IPS-11a (cell line): ENCODE data around the gene KRTAP5-6.
"Not testable (repeated sequence)": the region's sequence is repeated elsewhere in the genome, so short reads cannot be mapped to it uniquely, and the experiment has no call there.

Source experiments
- H3K4me3 ChIP-seq: one replicate; pipeline ENCODE4 v1.5.1; 2013; ENCODE audit warnings: low read depth, low read length, control low read depth

KRTAP5-6 gene

GRCh38 chr11:1661454-1662269 lies 35.3 kb upstream of the KRTAP5-6 start:
- H3K4me3 ChIP-seq, result not testable (repeated sequence)

- not testable (repeated sequence) for H3K4me3 ChIP-seq
Observed at GRCh38 chr11:1662699-1663283, 34.2 kb upstream of the KRTAP5-6 start.

- H3K4me3 ChIP-seq, result no peak overlapping the region
Observed at GRCh38 chr11:1665313-1665712, 31.7 kb upstream of the KRTAP5-6 start.

- no peak overlapping the region for H3K4me3 ChIP-seq
Observed at GRCh38 chr11:1667121-1667850, 29.7 kb upstream of the KRTAP5-6 start.

- no peak overlapping the region for H3K4me3 ChIP-seq
Observed at GRCh38 chr11:1667906-1668305, 29.1 kb upstream of the KRTAP5-6 start.

- H3K4me3 ChIP-seq, result no peak overlapping the region
Observed at GRCh38 chr11:1668911-1669473, 28.0 kb upstream of the KRTAP5-6 start.

GRCh38 chr11:1669546-1670218 lies 27.3 kb upstream of the KRTAP5-6 start:
- no peak overlapping the region for H3K4me3 ChIP-seq

- not testable (repeated sequence) for H3K4me3 ChIP-seq
Observed at GRCh38 chr11:1670457-1670856, 26.5 kb upstream of the KRTAP5-6 start.

- H3K4me3 ChIP-seq, result no peak overlapping the region
Observed at GRCh38 chr11:1670905-1671371, 26.1 kb upstream of the KRTAP5-6 start.

- H3K4me3 ChIP-seq, result no peak overlapping the region
Observed at GRCh38 chr11:1671658-1672057, 25.3 kb upstream of the KRTAP5-6 start.

- no peak overlapping the region for H3K4me3 ChIP-seq
Observed at GRCh38 chr11:1672613-1673350, 24.2 kb upstream of the KRTAP5-6 start.

- no peak overlapping the region for H3K4me3 ChIP-seq
Observed at GRCh38 chr11:1673446-1674172, 23.4 kb upstream of the KRTAP5-6 start.

- no peak overlapping the region for H3K4me3 ChIP-seq
Observed at GRCh38 chr11:1674173-1675131, 22.5 kb upstream of the KRTAP5-6 start.

- H3K4me3 ChIP-seq, result no peak overlapping the region
Observed at GRCh38 chr11:1675536-1676228, 21.3 kb upstream of the KRTAP5-6 start.

- H3K4me3 ChIP-seq, result no peak overlapping the region
Observed at GRCh38 chr11:1676229-1676740, 20.7 kb upstream of the KRTAP5-6 start.

- no peak overlapping the region for H3K4me3 ChIP-seq
Observed at GRCh38 chr11:1679881-1680280, 17.1 kb upstream of the KRTAP5-6 start.

GRCh38 chr11:1682225-1682905 lies 14.6 kb upstream of the KRTAP5-6 start:
- H3K4me3 ChIP-seq, result no peak overlapping the region
